Caki2 (cell line): ENCODE data around the gene PHF3. TPM values are rescaled to one million over a fixed set of nuclear protein-coding genes. Genes with fewer than 3 reads are reported as not detected.
"Not testable (repeated sequence)": the region's sequence is repeated elsewhere in the genome, so short reads cannot be mapped to it uniquely, and the experiment has no call there.

Experiments
- DNase-seq: peaks from one replicate; pipeline ENCODE4 v3.0.0-alpha.2; 2015; ENCODE audit warnings: low read depth
- in situ Hi-C: cut with HindIII; loops from 2 replicates; pipeline ENCODE4 v1.10.0; 2016; ENCODE audit warnings: low sequenced_read_pairs, low pct_unique_long_range_greater_than_20kb, mixed read lengths
- total RNA-seq: library from RNA; depleted of rRNA; stranded (reverse); fragments of >200 nt; shearing (Covaris generic); gene quantifications from 2 replicates; pipeline ENCODE4 v1.2.3, GENCODE V29; 2014; ENCODE audit warnings: low replicate concordance; rRNA removed

The PHF3 gene
- total RNA-seq, 1 experiment from 2014 or later: 36.9 TPM

- in situ Hi-C loops: no loop called here
- no peak for DNase-seq
Observed at GRCh38 chr6:63743691-63744090, 108.1 kb downstream of the PHF3 start.

DNA sequence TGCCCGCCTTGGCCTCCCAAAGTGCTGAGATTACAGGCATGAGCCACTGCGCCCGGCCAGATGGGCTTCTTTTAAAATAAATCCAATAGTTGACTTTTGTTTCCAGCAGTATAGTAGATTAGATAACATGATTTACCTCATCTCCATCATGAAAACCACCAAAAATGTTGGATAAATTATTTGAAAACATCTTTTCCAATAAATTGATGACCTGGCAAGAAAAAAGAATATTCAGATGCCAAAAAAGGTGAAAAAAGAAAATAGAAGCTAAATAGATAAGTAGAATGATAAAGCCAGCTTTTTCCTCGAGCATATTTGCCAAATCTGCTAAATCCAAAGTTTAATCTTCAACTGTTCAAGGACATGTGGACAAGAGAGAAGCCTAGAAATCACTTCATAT, 109.2 kb downstream of the PHF3 start:
- in situ Hi-C loops: no loop called here

DNA sequence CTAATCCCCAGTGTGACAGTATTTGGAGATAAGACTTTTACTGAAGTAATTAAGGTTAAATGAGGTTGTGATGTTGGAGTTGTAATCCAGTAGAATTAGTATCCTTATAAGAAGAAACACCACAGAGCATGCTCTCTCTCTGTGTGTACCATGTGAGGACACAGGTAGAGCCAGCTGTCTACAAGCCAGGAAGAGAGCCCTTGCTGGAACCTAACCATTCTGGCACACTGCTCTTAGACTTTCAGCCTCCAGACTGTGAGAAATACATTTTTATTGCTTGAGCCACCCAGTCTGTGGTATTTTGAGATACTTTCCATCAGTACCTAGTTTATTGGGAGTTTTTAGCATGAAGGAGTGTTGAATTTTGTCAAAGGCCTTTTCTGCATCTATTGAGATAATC, 110.2 kb downstream of the PHF3 start:
- no peak for DNase-seq
- in situ Hi-C loops: no loop called here

More for the DNA sequence above, 109.2 kb downstream of the PHF3 start:
- DNase-seq: no peak

DNA sequence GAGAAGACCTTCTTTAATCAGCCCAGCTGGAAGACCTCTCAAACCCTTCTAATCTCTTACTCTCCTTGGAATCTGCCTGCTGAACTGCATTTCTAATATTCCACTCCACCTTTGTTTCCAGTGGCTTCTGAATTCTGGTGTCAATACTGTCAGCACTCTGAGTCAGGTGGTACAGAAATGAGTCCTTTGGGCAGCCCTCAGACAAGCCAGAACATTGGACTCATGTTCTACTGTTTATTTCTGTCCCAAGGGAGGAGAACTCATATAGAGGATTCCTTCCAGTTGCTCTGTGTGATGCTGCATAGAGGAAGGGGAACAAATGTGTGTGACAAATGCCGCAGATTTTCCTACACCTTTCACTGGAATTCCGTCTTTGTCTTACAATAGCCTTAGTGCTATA, 114.8 kb downstream of the PHF3 start:
- in situ Hi-C loops: no loop called here
- DNase-seq: no peak

GRCh38 chr6:63757275-63757674, 121.7 kb downstream of the PHF3 start:
- DNase-seq, in situ Hi-C loops: not testable (repeated sequence)

DNA sequence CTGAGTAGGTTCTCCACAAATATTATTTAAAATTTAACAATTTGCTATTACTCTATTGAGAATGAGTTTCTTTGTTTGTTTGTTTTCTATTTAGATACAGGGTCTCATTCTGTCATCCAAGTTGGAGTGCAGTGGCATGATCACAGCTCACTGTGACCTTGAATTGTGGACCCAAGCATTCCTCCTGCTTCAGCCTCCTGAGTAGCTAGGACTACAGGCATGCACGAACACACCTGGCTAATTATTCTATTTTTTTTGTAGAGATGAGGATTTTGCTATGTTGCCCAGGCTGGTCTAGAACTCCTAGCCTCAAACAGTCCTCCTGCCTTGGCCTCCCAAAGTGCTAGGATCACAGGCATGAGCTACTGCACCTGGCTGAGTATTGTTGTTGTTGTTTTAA, 122.2 kb downstream of the PHF3 start:
- DNase-seq: no peak
- in situ Hi-C loops: no loop called here

- DNase-seq: no peak
- in situ Hi-C loops: no loop called here
Observed at GRCh38 chr6:63759605-63760105, 124.1 kb downstream of the PHF3 start.

GRCh38 chr6:63760199-63760598, 124.6 kb downstream of the PHF3 start:
- no peak for DNase-seq
- in situ Hi-C loops: no loop called here

- DNase-seq: peak; percentile 23
- in situ Hi-C loops: no loop called here
Observed at GRCh38 chr6:63764318-63764916, 128.8 kb downstream of the PHF3 start.

Other genes starting within 250 kb of the PHF3 start
- 6.5 and 38.1 TPM in 2 replicates for gene PTP4A1, start 63.3 kb upstream of the PHF3 start, total RNA-seq